ENCODE data around the gene CDKN1C.
A peak's percentile ranks its signal among the peaks of the same experiment; 100 is the strongest.

DNA sequence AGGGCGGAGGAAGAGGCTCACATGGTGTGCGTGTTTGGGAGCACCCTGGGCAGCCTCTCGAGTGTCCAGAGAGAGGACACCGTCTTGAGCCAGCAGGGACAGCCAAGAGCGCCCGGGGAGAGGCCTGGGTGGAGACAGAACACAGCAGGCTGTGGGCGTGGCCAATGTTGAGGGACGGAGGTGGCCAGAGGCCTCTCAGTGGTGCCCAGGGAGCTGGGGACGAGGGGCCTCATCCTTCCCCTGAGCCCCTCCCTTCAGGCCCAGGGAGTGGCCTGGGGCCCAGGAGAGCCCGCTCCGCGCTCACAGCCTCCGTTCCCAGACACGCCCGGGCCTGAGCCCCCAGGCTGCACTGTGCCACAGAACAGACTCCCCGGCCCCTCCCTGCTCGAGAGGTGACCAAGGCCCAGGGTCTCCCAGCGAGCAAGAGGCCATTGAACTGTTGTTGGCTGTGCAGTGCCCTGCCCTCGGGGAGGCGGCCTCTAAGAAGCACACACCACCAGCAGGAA is 48.4 kb downstream of the CDKN1C start:
- TF ChIP-seq, protein P1, sequence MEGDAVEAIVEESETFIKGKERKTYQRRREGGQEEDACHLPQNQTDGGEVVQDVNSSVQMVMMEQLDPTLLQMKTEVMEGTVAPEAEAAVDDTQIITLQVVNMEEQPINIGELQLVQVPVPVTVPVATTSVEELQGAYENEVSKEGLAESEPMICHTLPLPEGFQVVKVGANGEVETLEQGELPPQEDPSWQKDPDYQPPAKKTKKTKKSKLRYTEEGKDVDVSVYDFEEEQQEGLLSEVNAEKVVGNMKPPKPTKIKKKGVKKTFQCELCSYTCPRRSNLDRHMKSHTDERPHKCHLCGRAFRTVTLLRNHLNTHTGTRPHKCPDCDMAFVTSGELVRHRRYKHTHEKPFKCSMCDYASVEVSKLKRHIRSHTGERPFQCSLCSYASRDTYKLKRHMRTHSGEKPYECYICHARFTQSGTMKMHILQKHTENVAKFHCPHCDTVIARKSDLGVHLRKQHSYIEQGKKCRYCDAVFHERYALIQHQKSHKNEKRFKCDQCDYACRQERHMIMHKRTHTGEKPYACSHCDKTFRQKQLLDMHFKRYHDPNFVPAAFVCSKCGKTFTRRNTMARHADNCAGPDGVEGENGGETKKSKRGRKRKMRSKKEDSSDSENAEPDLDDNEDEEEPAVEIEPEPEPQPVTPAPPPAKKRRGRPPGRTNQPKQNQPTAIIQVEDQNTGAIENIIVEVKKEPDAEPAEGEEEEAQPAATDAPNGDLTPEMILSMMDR (IDR thresholded peaks at IDR 0.05), result peak in 4 of 6 experiments; percentile 9 to 43 (median 35)
- TF ChIP-seq POLR2A (IDR thresholded peaks at IDR 0.05), result no peak

All from adrenal gland (tissue), 5 donors.